HG03442 (cell line): ENCODE results near the gene RAB7A.

Source experiments
- ATAC-seq: cut with Tn5 transposase; IDR thresholded peaks from one replicate; pipeline ENCODE4 v1.9.1; 2021; ENCODE audit warnings: mild to moderate bottlenecking, moderate library complexity; ENCODE audit not compliant: unreplicated experiment

Gene RAB7A

DNA sequence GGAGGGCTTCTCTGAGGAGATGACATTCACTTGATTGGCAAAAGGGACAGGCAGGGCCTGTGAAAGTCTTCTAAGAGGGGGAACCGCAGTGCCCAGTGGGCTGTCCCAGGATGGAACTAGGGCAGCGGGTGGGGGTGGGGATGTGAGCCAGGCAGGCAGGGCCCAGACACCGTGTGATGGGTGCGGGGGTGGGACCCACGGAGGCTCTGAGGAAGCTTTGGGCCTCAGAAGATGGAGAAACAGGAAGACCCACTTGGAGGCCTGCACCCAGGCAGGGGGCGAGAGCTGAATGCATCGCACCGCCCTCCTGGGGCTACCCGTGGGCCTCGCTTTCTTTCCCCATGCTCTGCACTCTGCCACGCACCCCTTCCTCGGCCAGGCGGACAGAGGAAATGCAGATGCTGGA is 120.5 kb downstream of the RAB7A start:
- no peak for ATAC-seq

DNA sequence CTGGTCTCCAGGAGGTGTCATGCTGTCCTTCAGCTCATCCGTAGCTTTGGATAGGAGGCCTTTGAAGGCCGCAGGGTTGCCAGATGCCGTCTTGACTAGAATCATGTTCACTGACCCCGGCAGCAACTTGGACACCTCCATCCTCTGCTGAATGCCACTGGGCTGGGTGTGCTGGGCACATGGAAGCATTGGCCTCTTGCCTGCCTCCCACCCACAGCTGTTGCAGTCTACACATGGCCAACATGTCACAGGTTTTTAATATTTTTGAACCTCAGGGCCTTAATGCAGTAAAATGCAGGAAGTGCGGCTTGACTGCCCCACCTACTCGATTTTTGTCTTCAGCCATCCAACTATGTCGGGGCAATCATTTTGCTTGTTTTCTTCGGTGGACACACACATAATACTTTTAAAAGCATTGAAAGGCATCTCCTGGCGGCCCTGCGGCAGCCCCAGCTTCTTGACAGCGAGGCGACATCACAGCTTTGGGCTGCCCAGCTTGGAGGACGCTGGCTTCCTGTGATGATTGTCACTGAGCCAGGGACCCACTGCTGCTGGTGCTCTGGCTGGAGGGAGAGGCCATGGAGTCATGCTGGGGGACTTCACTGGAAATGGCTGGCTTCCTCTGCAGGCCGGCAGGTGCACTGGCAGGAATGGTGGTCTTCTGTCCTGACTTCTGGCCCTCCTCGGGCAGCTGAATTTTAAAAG is 121.8 kb downstream of the RAB7A start:
- no peak for ATAC-seq

DNA sequence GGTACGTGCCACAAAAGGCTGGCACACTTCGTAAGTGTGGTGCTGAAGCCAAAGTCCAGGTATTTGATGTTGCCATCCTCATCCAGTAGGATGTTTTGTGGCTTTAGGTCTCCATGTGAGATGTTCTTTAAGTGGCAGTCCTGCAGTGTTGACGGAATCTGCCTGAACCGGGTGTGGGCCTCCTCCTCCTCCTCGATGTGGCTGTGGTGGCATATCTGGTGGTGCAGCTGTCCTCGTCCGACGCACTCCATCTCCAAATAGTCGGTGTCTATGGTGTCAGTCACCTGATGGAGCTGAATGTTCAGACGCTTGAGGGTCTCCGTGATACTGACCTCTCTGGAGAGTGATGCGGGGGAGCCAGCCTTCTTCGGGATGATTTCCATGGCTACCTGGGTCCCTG is 123.0 kb downstream of the RAB7A start:
- no peak for ATAC-seq

DNA sequence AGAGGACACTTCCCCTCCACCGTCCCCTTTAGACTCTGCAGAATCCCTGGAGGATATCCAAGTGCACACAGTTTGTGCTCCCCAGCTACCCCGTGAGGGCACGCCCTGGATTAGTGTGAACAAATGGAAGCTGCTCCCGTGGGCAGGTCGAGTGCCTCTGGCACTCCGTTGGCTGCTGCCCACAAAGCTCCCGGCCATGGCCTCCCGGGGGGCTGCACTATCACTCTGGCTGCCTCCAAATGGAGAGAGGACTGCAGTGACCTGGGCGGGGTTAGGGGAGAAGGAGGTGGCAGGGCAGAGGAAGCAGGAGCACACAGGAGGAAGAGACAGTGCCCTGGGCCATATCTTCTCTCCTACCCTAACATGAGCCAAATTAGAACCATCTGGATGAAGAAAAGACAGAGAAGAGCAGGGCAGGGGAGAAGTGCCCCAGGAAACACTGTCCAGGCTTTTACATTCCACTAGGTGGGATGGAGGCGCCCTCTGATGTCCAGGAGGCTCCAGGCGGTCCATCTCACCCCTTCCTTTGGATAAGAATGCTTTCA is 124.0 kb downstream of the RAB7A start:
- no peak for ATAC-seq

DNA sequence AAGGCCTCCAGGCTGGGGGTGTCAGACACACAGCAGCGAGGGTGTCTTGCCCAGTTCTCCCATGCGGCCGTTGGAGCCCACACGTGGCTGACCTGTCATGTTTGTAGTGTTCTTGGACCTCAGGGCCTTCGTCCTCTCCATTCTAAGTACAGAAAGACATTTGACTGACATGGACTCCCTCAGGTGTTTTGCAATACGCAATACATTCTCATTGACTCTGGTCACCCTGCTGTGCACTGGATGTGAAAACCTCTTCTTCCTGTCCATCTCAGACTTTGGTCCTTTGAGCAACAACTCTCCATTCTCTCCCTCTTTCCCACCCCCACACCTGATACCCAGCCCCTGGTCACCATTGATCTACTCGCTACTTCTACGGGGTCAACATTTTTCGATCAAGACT is 124.6 kb downstream of the RAB7A start:
- no peak for ATAC-seq

DNA sequence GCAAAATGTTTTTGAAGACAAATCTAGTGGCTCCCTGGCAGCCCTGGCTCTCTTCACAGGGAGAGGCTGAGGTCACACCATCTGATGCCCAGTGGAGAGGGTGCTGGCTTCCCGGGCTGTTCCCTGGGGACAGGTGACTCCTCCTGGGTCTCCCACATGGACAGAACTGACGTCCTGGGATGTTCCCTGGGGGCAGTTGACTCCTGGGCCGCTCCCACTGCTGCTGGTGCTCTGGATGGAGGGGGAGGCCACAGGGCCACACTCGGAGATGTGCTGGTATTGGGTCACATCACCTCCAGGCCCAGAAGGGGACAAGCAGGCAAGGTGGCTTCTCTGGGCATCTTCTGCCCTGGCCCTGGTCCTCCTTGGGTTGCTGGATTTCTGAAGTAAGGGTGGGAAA is 125.6 kb downstream of the RAB7A start:
- ATAC-seq, result no peak

DNA sequence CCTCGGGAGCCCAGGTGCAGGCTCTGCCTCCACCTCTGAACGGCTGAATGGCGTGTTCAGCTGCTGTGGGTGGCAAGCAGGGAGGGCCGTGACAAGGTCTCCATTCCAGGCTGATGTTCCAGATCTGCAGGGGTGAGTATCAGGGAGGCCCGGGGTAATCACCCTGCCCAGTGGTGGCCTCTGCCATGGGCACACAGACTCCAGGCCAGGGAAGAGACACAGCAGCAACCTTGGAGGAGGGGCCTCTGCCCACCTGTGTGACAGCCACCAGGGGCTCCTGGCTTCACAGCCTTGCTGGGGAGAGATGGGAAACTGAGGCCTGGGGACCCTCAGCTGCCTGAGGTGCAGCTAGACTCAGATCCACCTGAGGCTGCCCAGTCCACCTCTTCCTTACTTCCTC is 127.8 kb downstream of the RAB7A start:
- ATAC-seq, result no peak

DNA sequence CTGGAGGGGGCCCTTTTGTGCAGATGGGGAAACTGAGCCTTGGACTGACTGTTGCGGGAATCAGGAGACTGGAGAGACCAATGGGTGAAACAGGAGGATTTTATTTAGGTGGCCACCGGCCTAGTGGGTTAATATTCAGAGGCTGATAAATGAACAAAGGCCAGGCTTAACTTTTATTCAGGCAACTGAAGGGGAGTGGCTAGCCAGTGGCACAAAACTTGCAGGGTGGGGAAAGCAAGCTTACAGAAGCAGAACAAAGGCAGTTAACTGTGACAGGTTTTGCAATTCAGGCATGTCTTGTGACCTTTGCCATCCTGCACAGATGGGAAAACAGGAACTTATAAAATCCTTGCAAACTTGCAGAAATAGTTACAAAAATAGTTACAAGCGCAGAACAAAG is 128.5 kb downstream of the RAB7A start:
- no peak for ATAC-seq

DNA sequence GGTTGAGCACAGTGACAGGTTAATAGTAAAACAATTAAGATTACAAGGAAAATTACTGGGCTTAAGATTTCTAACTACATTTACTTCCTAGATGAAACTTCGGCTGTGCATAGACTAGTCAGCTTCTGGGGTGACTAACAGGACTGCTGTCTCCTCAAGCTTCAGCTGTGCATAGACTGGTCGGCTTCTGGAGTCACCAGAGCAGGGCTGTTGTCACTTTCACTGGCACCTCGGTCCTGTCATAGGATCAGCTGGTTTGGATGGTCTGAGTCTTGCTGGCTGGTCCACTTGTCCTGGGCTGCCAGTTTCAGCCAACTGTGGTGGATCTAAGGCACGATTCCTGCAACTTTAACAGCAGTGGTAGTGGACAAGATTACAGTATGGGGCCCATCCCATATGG is 129.6 kb downstream of the RAB7A start:
- no peak for ATAC-seq

DNA sequence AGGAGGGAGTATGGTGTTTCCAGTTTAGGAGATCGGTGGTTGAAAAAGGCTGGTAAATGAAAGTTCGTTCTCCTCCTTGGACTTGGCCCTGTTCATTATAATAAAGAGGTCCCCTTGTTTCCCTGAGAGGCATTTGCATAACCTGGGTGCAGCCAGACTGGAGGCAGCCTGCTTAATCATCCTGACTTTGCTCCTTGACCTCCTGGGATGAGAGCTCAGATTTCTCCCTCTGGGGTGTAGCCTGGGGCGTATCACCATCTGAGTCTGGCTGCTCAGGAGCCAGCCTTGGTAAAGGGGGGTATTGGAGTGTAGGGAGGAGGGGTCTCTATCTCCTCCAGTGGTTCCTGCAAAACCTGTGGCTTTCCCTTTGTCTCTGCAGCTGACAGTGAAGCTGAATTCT is 132.2 kb downstream of the RAB7A start:
- ATAC-seq, result no peak

DNA sequence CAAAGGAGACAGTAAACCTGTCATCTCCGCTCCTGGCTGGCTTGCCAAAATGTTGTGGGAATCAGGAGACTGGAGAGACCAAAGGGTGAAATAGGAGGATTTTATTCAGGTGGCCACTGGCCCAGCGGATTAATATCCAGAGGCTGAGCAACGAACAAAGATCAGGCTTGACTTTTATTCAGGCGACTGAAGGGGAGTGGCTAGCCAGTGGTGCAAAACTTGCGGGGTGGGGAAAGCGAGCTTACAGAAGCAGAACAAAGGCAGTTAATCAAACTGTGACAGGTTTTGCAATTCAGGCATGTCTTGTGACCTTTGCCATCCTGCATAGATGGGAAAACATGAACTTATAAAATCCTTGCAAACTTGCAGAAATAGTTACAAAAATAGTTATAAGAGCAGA is 133.6 kb downstream of the RAB7A start:
- no peak for ATAC-seq

DNA sequence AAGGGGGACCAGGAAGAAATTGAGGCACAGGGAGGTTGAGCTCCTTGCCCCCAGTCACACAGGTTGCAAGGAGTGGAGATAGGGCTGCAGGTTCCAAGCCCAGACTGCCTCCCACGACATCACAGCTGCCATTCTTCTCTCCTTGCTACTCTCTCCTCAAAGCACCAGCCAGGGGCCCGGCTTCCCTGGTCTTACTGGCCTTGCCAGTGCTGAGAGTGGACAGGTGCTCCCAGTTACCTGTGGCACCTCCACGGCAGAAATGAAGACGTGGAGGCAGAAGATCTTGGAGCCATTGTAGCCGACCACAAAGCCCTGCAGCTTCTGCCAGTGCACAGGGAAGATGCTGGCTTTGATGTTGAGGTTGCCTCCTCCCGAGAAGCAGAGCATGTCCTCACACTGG is 135.5 kb downstream of the RAB7A start:
- no peak for ATAC-seq

DNA sequence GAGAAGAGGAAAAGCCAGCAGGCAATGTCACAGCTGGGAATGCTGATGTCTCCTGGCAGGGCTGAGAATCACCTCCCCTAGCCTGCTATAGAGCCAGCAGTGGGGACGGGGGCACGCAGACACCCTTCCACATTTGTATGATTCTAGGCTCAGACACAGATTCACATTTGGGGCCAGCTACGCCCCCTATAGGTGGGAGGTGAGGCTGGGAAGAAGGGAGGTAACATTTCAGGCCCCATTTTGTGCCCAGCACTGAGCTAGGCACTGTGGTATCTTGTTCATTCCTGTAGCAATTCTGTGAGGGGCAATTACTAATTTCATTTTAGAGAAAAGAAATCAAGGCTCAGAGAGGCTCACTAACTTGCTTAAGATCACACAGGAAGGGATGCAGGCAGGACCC is 137.6 kb downstream of the RAB7A start:
- no peak for ATAC-seq
